ENCODE results near the gene PRSS21.
A peak's percentile ranks its signal among the peaks of the same experiment; 100 is the strongest.

The PRSS21 gene

DNA sequence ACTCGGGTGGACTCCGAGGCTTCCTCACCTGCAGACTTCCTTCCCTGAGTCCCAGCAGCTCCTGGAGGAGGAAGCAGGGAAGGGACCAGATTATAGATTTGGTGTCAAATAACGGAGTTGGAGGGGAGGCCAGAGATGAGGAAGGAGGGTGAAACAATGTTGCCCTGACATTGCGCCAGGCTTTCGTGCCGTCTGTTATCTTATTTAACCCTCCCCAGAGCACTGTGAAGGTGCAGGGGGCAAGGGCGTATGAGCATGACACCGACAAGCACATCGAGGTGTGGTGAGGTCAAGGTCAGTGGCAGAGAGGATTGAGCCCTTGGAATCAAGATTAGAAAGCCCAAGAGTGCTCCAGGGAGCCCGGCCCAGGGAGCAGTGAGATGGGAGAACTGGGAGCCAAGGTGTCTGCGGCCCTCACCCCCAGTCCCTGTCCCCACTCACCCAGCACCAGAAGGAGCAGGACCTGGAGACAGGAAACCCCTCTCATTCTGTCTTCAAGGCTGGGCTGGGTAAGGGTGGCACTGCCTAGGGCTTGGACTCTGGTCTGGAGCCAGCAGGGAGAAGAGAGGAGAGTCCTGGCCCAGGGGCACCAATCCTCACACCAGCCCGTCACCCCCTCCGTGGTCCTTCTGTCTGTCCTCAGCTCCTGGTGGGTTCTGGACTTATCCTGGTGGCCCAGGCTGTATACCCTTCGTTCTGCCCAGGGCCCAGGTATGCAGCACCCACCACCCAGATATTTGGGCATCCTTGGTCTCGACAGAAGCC lies 30.8 kb upstream of the PRSS21 start:
- peaks cover 11% of the 10 kb centered on the region for H3K4me1 Mint-ChIP-seq
- H3K27ac Mint-ChIP-seq, result no peak overlapping the region
- peak; percentile 19 for DNase-seq
- no peak overlapping the region for H3K4me3 Mint-ChIP-seq
- CTCF ChIA-PET, result interaction anchor here (0.5 kb wide), 1 partner anchor 30 kb away, joined by 3 read pairs; no protein-coding TSS in a partner anchor
- H3K27me3 Mint-ChIP-seq, result peaks cover 58% of the 10 kb centered on the region
- no peaks in the 10 kb centered on the region for H3K36me3 Mint-ChIP-seq
- H3K9me3 Mint-ChIP-seq, result no peaks in the 10 kb centered on the region

DNA sequence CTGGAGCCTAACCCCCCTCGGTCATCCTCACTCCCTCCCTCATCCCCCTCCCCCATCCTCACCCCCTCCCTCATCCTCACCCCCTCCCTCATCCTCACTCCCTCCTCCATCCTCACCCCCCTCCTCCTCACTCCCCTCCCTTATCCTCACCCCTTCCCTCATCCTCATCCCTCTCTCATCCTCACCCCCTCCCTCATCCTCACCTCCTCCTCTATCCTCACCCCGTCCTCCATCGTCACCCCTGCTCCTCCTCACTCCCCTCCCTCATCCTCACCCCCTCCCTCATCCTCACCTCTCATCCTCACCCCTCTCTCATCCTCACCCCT lies 30.2 kb upstream of the PRSS21 start:
- Mint-ChIP-seq H3K36me3 (no peaks in the 10 kb centered on the region), H3K9me3 (no peaks in the 10 kb centered on the region), H3K4me3 (no peak overlapping the region), H3K27me3 (peaks cover 62% of the 10 kb centered on the region), H3K27ac (no peak overlapping the region), H3K4me1 (peaks cover 11% of the 10 kb centered on the region)
- CTCF ChIA-PET, result no interaction called here
- DNase-seq, result no peak

DNA sequence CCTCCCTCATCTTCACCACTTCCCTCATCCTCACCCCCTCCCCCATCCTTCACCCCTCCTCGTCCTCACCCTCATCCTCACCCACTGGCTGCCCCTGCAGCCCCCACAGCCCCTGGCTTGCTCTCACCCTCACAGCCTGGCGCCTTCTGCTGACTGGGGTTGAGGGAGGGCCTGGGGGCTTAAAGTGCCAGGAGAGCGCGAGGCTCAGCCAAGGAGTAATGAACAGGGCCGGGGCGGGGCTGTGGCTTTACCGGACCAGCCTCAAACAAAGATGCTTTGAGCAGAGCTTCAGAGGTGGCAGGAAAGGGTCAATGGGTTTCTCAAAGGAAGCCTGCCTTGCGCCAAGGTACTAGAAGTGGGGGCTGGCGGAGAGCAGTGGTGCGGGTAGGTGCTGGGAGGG lies 29.6 kb upstream of the PRSS21 start, which contains the start of gene PRSS33:
TSS of gene PRSS33 (minus strand) at position 155 of the 400 bp plus-strand sequence. CDS start 1,013 bp downstream, outside the sequence.
- Mint-ChIP-seq H3K27ac (no peak within 1 kb of the TSS), H3K27me3 (peaks cover 62% of the 10 kb centered on the region), H3K9me3 (no peaks in the 10 kb centered on the region), H3K36me3 (no peaks in the 10 kb centered on the region), H3K4me3 (no peak within 1 kb of the TSS), H3K4me1 (peaks cover 11% of the 10 kb centered on the region)
- CTCF ChIA-PET, result no interaction called here
- peak; percentile 18 for DNase-seq

DNA sequence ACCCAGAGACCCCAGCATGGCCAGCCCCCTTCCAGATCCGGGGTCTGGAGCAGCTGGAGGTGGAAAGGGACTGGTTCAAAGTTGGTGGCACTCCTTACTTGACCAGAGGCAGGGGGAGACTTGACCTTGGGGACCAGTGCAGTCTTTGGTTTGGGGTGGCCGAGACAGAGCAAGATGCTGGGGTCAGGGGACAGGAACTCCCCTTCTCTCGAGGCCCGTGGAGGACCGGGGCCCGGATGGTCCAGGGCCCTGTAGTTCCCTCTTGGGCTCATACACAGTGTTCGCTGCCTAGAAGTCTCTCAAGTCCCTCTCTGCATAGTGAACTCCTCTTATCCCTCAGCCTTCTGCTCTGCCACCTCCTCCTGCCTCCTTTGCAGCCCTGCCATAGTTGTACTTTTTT lies 29.1 kb upstream of the PRSS21 start:
- Mint-ChIP-seq H3K27ac (no peak overlapping the region), H3K4me1 (peaks cover 11% of the 10 kb centered on the region), H3K9me3 (no peaks in the 10 kb centered on the region), H3K36me3 (no peaks in the 10 kb centered on the region), H3K4me3 (no peak overlapping the region), H3K27me3 (peaks cover 62% of the 10 kb centered on the region)
- DNase-seq, result peak; percentile 15
- CTCF ChIA-PET, result no interaction called here

DNA sequence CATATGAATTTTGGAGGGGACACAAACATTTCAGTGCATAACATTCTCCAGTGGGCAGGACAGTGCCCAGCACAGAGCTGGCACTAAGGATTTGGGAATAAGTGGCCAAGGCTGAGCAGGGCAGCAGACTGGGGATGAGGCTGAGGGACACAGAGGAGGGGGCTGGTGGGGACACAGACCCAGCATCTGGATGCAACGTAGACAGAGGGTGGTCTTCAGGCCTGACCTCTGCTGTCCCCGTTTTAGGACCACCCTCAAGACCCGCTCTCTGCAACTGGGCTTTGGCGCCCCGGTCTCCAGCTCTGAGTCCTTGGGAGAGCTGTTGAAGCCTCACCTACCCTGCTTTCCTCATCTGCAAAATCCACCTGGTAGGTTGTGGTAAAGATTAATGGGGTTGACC lies 26.4 kb upstream of the PRSS21 start:
- Mint-ChIP-seq H3K4me1 (peaks cover 6% of the 10 kb centered on the region), H3K27ac (no peak overlapping the region), H3K36me3 (no peaks in the 10 kb centered on the region), H3K27me3 (peaks cover 54% of the 10 kb centered on the region), H3K4me3 (no peak overlapping the region), H3K9me3 (no peaks in the 10 kb centered on the region)
- CTCF ChIA-PET, result no interaction called here
- DNase-seq, result no peak

DNA sequence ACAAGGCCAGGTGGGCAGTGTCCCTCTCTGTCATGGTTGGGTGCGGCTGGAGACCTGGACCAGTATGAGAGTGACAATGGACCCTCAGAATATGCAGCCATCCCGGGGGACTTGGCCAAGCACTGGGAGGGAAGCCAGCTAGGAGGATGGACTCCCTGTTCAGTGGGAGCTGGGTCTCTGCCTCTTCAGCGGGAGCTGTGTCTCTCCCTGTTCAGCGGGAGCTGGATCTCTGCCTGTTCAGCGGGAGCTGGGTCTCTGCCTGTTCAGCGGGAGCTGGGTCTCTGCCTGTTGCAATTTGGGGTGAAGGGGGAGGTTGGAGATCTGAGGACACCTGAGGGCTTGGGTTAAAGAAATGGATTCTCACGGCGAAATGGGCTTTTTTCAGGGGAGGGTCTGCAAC lies 25.9 kb upstream of the PRSS21 start:
- CTCF ChIA-PET, result no interaction called here
- peaks cover 3% of the 10 kb centered on the region for H3K4me1 Mint-ChIP-seq
- H3K27me3 Mint-ChIP-seq, result peaks cover 53% of the 10 kb centered on the region
- no peak for DNase-seq
- H3K27ac Mint-ChIP-seq, result no peak overlapping the region
- H3K36me3 Mint-ChIP-seq, result no peaks in the 10 kb centered on the region
- no peak overlapping the region for H3K4me3 Mint-ChIP-seq
- H3K9me3 Mint-ChIP-seq, result no peaks in the 10 kb centered on the region

DNA sequence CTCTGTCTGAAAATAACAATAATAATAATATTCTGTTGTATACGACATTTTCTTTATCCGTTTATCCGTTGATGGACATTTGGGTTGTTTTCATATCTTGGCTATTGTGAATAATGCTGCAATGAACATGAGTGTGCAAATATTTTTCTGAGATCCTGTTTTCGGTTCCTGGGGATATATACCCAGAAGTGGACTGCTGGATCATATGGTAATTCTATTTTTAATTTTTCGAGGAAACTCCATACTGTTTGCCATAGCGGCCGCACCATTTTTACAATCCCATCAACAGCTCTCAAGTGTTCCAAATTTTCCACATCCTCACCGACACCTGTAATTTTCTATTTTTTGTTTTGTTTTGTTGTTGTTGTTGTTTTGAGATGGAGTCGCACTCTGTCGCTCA lies 24.1 kb upstream of the PRSS21 start:
- H3K9me3 Mint-ChIP-seq, result no peaks in the 10 kb centered on the region
- no peaks in the 10 kb centered on the region for H3K4me1 Mint-ChIP-seq
- no peak for DNase-seq
- no peak overlapping the region for H3K4me3 Mint-ChIP-seq
- H3K27me3 Mint-ChIP-seq, result peaks cover 53% of the 10 kb centered on the region
- CTCF ChIA-PET, result no interaction called here
- no peak overlapping the region for H3K27ac Mint-ChIP-seq
- no peaks in the 10 kb centered on the region for H3K36me3 Mint-ChIP-seq

DNA sequence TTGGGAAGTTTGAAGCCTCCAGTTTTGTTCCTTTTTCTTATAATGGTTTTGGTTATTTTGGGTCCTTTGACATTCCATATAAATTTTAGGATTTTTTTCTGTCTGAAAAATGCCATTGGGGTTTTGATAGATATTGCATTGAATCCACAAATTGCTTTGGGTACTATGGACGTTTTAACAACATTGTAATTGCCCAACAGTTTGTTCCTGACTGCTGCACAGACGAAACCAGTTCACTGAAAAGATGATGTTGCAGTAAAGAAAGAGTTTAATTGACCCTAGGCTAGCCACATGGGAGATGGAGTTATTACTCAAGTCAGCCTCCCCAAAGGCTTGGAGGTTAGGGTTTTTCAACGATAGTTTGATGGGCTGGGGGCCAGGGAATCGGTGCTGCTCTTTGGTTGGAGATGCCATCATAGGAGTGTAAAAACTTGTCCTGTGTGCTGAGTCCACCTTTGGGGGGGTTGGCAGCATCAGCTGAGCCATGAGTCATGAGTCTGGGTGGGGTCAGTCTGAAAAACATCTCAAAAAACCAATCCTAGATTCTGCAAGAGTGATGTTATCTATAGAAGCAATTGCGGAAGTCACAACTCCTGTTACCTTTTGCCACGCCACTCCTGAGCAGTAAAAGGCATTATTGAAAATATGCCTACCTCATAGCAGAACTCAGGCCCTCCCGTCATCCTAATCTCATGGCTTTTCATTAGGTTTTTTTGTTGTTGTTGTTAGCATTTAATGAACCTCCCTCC lies 21.5 kb upstream of the PRSS21 start:
- CTCF ChIA-PET, result no interaction called here
- Mint-ChIP-seq H3K4me1 (no peaks in the 10 kb centered on the region), H3K4me3 (no peak overlapping the region), H3K27me3 (peaks cover 45% of the 10 kb centered on the region), H3K9me3 (no peaks in the 10 kb centered on the region), H3K36me3 (no peaks in the 10 kb centered on the region), H3K27ac (no peak overlapping the region)
- DNase-seq, result no peak

DNA sequence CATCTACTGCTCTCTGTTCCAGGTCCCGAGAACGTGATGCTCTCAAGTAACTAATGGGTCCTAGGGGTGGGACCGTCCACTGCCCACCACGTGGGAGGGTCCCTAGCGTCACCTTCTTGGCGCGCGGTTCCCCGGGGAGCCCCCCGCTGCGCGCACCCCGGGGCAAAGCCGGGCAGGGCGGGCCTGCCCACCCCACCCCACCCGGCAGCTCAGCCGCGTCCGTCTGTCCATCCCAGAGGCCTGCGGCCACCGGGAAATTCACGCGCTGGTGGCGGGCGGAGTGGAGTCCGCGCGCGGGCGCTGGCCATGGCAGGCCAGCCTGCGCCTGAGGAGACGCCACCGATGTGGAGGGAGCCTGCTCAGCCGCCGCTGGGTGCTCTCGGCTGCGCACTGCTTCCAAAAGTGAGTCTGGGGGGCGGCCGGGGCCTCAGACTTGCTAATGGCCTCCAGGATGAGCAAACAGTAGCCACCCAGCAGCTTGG lies 18.3 kb upstream of the PRSS21 start:
- no peak for DNase-seq
- Mint-ChIP-seq H3K4me1 (no peaks in the 10 kb centered on the region), H3K27me3 (peaks cover 36% of the 10 kb centered on the region), H3K9me3 (peaks cover 2% of the 10 kb centered on the region), H3K36me3 (no peaks in the 10 kb centered on the region), H3K4me3 (no peak overlapping the region), H3K27ac (no peak overlapping the region)
- CTCF ChIA-PET, result no interaction called here

DNA sequence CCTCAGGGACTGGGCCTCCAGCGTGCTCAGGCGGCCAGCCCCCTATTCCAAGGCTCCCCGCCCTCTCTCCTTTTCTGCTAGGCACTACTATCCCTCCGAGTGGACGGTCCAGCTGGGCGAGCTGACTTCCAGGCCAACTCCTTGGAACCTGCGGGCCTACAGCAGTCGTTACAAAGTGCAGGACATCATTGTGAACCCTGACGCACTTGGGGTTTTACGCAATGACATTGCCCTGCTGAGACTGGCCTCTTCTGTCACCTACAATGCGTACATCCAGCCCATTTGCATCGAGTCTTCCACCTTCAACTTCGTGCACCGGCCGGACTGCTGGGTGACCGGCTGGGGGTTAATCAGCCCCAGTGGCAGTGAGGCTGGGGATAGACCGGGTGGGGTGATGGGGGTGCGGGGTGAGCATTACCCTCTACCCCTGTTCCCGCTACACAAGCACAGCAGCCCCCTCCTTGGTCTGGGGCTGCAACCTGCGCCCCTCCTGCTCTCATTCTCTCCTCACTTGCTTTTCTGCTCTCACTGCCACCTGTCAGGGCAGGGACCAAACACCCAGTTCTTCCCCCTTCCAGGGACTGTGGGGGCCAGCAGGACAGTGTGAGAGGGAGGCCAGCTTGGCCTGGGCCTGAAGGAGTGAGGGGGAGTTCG lies 17.7 kb upstream of the PRSS21 start:
- Mint-ChIP-seq H3K36me3 (no peaks in the 10 kb centered on the region), H3K27ac (no peak overlapping the region), H3K27me3 (peaks cover 32% of the 10 kb centered on the region), H3K4me3 (no peak overlapping the region), H3K4me1 (no peaks in the 10 kb centered on the region), H3K9me3 (peaks cover 2% of the 10 kb centered on the region)
- CTCF ChIA-PET, result no interaction called here
- DNase-seq, result no peak

DNA sequence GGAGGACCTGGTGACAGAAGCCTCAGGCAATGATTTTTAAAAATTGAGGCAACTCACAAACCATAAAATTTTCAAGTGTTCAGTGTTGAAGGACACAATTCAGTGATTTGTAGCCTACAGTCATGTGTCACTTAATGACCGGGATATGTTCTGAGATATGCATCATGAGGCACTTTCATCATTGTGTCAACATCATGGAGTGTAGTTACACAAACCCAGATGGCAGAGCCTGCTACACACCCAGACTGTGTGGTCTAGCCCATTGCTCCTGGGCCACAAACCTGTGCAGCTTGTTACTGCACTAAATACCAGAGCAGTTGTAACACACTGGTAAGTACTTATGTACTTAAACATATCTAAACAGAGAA lies 17.2 kb upstream of the PRSS21 start:
- Mint-ChIP-seq H3K4me3 (no peak overlapping the region), H3K4me1 (no peaks in the 10 kb centered on the region), H3K36me3 (no peaks in the 10 kb centered on the region), H3K27me3 (peaks cover 37% of the 10 kb centered on the region), H3K9me3 (peaks cover 2% of the 10 kb centered on the region), H3K27ac (no peak overlapping the region)
- CTCF ChIA-PET, result no interaction called here
- no peak for DNase-seq

DNA sequence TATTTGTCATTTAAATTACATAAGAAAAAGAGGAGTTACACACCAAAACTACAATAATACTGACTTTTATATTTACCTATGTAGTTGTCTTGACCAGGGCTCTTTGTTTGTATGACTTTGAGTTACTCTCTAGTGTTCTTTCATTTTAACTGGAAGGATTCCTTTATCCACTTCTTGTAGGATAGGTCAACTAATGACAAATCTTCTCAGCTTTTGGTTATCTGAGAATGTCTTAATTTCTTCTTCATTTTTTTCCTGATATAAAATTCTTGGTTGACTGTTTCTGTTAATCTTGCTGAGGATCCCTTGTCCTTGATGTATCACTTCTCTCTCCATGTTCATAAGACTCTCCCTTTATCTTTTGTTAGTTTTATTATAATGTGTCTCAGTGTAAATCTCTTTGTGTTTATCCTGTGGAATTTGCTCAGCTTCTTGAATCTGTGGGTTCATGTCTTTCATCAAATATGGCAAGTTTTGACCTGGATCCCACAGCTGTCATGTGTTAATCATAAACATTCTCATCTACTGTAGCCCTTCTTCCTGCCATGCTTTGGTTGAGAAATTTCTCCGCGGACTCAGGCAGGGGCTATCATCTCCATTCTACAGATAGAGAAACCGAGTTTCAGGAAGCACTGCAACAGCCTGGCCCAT lies 13.4 kb upstream of the PRSS21 start:
- no peak overlapping the region for H3K27ac Mint-ChIP-seq
- H3K9me3 Mint-ChIP-seq, result peaks cover 2% of the 10 kb centered on the region
- no peaks in the 10 kb centered on the region for H3K36me3 Mint-ChIP-seq
- no peak overlapping the region for H3K4me3 Mint-ChIP-seq
- H3K27me3 Mint-ChIP-seq, result peaks cover 39% of the 10 kb centered on the region
- no peak for DNase-seq
- H3K4me1 Mint-ChIP-seq, result no peaks in the 10 kb centered on the region
- CTCF ChIA-PET, result no interaction called here

DNA sequence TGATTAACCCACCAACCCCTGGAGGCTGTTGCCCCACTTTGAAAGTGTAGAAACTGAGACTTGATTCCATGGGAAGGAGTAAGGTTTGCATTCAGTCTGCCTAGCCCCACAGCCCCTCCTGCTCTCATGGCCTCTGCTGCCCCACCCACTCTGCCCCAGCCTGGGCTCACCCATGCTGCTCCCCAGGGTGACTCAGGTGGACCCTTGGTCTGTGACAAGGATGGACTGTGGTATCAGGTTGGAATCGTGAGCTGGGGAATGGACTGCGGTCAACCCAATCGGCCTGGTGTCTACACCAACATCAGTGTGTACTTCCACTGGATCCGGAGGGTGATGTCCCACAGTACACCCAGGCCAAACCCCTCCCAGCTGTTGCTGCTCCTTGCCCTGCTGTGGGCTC lies 12.3 kb upstream of the PRSS21 start:
- Mint-ChIP-seq H3K4me1 (no peaks in the 10 kb centered on the region), H3K27ac (no peak overlapping the region), H3K9me3 (peaks cover 2% of the 10 kb centered on the region), H3K4me3 (no peak overlapping the region), H3K27me3 (peaks cover 31% of the 10 kb centered on the region), H3K36me3 (no peaks in the 10 kb centered on the region)
- DNase-seq, result no peak
- CTCF ChIA-PET, result no interaction called here

DNA sequence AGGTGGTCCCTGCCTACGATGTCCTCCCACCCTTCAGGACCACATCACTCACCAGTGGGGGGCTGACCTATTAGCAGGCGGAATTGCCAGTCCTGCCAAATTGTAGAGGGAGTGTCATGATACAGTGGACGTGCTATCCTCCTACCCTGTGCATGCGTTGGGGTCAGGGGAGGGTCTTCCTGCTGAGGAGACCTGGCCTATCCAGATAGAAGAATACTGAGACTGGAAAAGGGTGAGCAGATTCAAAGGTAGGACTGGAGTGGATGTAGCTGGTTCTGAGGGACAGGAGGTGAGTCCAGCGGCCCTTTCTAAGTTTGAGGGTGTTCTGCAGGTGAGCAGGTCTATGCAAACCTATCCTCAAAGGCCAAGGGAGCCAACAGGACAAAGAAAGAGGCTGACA lies 10.8 kb upstream of the PRSS21 start:
- no peak for DNase-seq
- Mint-ChIP-seq H3K4me3 (no peak overlapping the region), H3K27ac (no peak overlapping the region), H3K36me3 (no peaks in the 10 kb centered on the region), H3K4me1 (no peaks in the 10 kb centered on the region), H3K27me3 (peaks cover 42% of the 10 kb centered on the region), H3K9me3 (peaks cover 2% of the 10 kb centered on the region)
- CTCF ChIA-PET, result no interaction called here
